IPS-15b (cell line): ENCODE data around the gene PTPRB.
A peak's percentile ranks its signal among the peaks of the same experiment; 100 is the strongest.

Experiments
- H3K27me3 ChIP-seq: one replicate; pipeline ENCODE4 v1.6.1; 2013; ENCODE audit warnings: low read length; ENCODE audit not compliant: control insufficient read depth, insufficient read depth
- H3K36me3 ChIP-seq: one replicate; pipeline ENCODE4 v1.6.1; 2013; ENCODE audit warnings: low read length; ENCODE audit not compliant: control insufficient read depth, insufficient read depth
- H3K4me1 ChIP-seq: one replicate; pipeline ENCODE4 v1.6.1; 2013; ENCODE audit warnings: mild to moderate bottlenecking, low read length; ENCODE audit not compliant: control insufficient read depth, insufficient read depth
- H3K4me3 ChIP-seq: one replicate; pipeline ENCODE4 v1.5.1; 2013; ENCODE audit warnings: low read depth, low read length
- H3K9ac ChIP-seq: one replicate; pipeline ENCODE4 v1.6.1; 2013; ENCODE audit warnings: low read depth, mild to moderate bottlenecking, low read length
- H3K9me3 ChIP-seq: one replicate; pipeline ENCODE4 v1.6.1; 2013; ENCODE audit warnings: mild to moderate bottlenecking, low read length; ENCODE audit not compliant: control insufficient read depth, insufficient read depth

PTPRB gene

DNA sequence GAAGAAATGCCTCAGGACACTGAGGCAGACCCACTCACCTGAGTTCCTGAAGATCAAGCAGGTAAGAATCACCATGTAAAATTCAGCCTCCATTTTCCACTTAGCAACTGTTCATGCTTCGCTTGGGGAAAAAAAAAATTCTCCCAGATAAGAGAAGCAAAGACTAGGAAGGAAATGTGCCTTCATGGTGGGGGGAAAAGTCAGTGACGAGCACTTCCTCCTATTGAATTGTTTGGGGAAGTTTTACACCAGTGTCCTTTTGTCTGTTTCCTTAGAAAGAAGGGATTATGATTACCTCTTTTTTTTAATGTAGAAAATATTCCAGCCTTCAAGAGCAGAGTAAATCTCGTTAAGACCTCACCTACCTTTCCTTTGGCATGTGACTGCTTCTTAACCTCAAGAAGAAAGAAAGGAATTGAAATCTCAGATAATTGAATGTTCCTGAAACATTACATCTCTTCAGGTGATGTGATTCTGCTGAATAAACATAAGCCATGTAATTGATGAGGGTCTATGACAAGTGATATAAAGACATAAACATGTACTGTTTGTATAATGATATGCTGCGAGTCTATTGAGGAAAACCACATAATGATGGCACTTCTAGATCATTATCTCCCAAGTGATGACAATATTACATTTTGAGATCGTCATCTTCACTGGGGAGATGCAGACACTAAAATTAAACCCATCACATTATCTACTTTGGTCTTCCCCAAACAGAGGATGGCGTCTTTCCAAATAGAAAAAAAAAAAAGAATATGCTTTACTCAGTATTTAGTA lies at the start of gene PTPRB:
Gene PTPRB (minus strand): TSS at position 127 of the 783 bp plus-strand sequence. CDS start 34 bp downstream, at position 93.
- no peak within 1 kb of the TSS for H3K4me3 ChIP-seq
- H3K9ac ChIP-seq = no peak within 1 kb of the TSS
- no peaks in the 10 kb centered on the region for H3K27me3 ChIP-seq
- H3K4me1 ChIP-seq = no peaks in the 10 kb centered on the region
- H3K36me3 ChIP-seq = no peaks in the 10 kb centered on the region
- H3K9me3 ChIP-seq = no peaks in the 10 kb centered on the region

DNA sequence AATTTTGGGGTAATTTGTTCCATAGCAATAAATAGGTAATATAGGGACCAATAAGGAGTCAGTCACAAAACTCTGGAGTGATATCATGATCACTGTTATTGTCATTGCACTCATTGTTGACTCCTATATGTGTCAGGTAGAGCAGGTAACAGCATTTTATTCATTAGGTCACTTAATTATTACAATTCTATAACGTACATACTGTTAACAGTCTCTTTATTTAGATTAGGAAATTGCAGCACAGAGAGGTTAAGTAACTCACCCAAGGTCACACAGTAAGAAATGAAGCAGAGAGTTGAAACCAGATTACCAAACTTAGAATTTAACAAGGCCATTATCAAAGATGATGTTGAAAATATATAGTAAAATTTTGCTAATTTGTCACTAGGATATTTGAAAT lies 49.7 kb upstream of the PTPRB start:
- Histone ChIP-seq H3K9ac (no peak overlapping the region), H3K9me3 (no peaks in the 10 kb centered on the region), H3K4me3 (no peak overlapping the region), H3K4me1 (peaks cover 8% of the 10 kb centered on the region), H3K36me3 (no peaks in the 10 kb centered on the region), H3K27me3 (no peaks in the 10 kb centered on the region)

DNA sequence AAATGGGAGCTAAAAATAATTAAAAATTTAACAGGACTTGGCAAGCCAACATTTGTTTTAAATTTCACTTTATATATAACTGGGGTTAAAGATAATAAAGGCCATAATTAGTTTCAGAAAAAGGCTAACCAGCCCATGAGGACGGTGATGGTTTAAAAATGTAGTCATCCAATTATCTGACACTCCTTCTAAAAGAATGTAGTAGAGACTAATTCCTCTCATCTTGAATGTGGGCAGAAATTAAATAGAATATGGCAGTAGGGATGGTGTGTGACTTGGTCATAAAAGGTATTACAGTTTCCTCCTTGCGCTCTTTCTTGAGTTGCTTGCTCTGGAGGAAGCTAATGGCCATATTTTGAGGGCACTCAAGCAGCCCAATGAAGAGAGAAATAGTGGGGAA lies 49.1 kb upstream of the PTPRB start:
- no peaks in the 10 kb centered on the region for H3K27me3 ChIP-seq
- no peaks in the 10 kb centered on the region for H3K36me3 ChIP-seq
- peaks cover 8% of the 10 kb centered on the region for H3K4me1 ChIP-seq
- no peak overlapping the region for H3K4me3 ChIP-seq
- no peak overlapping the region for H3K9ac ChIP-seq
- H3K9me3 ChIP-seq = no peaks in the 10 kb centered on the region

DNA sequence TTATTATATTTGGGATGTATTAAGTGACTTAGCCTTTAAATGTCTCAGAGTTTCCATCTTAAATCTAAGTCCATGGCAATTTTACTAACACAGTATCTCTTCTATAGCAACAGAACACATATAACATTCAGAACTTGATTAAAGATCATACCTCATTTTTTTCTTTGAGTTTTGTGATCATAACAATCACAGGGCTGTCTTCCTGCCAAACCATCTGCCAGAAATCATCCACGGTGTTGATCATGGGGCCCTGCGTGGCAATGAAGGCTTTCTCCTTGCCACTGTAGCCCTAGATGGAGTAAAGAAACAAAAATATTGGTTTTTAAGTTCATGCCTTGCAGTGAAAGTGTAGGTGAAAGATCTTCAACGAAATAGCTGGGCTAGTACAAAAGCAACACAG lies 46.7 kb upstream of the PTPRB start:
- Histone ChIP-seq H3K4me3 (no peak overlapping the region), H3K9me3 (no peaks in the 10 kb centered on the region), H3K4me1 (peaks cover 3% of the 10 kb centered on the region), H3K27me3 (no peaks in the 10 kb centered on the region), H3K9ac (no peak overlapping the region), H3K36me3 (no peaks in the 10 kb centered on the region)

DNA sequence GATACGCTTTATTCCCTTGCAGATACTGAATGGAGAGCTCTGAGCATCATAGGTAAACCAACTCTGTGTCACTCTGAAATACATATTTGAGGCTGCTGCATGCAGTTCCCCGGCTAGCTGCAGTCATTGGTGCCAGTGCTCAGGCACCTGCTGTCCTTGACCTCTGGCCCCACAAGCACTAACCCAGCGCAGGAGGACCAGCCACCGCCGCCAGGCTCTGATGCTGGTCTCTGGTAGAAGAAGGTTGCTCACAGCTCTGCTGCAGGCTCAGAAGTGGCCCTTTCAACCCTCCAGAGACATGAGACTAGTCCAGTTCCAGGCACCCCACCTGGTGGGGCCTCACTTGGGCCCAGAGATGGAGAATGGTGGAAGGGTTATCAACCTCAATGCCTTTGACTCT lies 34.5 kb upstream of the PTPRB start:
- no peak overlapping the region for H3K9ac ChIP-seq

DNA sequence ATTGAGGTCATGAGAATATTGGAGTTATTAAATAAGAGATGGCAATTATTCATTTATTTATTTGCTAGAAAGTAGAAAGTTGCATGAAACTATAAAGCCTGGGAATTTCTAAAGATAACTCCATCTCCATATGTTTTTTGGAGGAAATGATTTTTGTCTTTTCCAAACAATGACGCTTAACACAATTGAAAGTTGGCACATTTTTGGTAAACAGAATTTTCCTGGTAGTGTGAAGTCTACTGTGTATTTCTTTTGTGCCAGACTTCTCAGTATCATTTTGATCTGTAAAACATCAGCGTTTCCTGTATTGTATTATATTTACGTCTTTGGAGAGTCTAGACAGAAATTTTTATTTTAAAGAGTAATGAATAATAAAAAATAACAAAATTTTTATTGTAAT lies 33.7 kb upstream of the PTPRB start:
- no peaks in the 10 kb centered on the region for H3K27me3 ChIP-seq
- H3K4me3 ChIP-seq = no peak overlapping the region
- no peaks in the 10 kb centered on the region for H3K36me3 ChIP-seq
- H3K9me3 ChIP-seq = no peaks in the 10 kb centered on the region
- no peak overlapping the region for H3K9ac ChIP-seq
- H3K4me1 ChIP-seq = no peaks in the 10 kb centered on the region

More for the DNA sequence above, 34.5 kb upstream of the PTPRB start:
- H3K9me3 ChIP-seq = no peaks in the 10 kb centered on the region
- H3K4me1 ChIP-seq = no peaks in the 10 kb centered on the region
- H3K4me3 ChIP-seq = no peak overlapping the region
- no peaks in the 10 kb centered on the region for H3K36me3 ChIP-seq
- no peaks in the 10 kb centered on the region for H3K27me3 ChIP-seq

DNA sequence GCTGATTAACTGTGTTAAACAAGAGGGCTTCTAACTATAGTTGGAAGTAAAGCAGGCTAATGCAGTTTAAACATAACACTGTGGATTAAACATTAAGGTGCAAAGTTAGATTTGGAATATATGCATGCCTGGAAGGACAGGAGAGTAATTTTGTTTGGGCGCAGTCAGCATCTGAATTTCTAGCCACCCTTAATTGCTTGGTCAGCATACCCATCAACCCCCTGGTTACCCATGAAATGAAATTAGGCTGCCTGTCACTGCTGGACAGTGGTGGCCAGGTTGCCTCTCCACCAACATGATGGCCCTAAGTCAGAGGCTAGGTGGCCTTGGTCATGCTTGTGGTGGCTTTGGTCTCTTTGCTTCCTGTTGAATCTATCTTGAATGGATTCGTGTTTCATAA lies 30.0 kb upstream of the PTPRB start:
- no peaks in the 10 kb centered on the region for H3K9me3 ChIP-seq
- peaks cover 6% of the 10 kb centered on the region for H3K4me1 ChIP-seq
- H3K4me3 ChIP-seq = no peak overlapping the region
- H3K27me3 ChIP-seq = no peaks in the 10 kb centered on the region
- no peaks in the 10 kb centered on the region for H3K36me3 ChIP-seq
- no peak overlapping the region for H3K9ac ChIP-seq

DNA sequence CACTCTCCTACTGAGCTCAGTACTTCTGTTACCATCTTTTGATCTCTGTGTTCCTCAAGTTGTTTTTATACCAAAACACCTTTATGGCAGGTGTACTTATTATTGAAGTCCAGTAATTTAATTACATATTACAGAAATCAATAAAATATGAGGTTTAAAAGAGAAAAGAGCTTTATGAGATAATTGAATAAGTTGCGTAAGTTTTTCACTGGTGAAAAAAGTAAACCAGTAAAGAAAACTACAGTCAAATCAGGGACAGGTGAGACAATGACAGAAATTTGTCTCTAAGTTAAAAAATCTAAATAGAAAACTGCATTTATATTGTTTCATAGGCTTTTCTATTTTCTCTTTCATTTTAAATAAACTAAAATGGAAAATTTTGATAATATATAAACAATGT lies 29.1 kb upstream of the PTPRB start:
- H3K36me3 ChIP-seq = no peaks in the 10 kb centered on the region
- no peak overlapping the region for H3K4me3 ChIP-seq
- no peaks in the 10 kb centered on the region for H3K9me3 ChIP-seq
- H3K27me3 ChIP-seq = no peaks in the 10 kb centered on the region
- no peak overlapping the region for H3K9ac ChIP-seq
- peaks cover 10% of the 10 kb centered on the region for H3K4me1 ChIP-seq

DNA sequence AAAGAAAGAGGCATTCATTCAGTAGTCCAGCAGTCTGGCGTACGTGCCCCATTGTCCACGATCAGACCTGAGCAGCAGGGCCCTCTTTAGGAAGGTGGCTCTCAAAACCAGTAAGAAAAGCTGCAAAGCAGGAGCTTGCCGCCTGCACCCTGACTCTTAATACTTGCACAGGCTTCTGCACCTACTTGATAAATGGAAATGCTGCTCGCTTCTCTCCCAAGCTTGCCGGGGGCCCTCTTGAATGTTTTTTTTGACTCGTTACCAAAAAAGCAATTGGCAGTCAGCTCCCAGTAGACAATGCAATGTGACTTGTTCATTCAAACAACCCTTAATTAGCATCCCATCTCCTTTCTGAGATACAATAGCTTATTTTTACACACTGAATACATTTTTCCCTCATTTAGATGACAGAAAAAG lies 27.2 kb upstream of the PTPRB start:
- Histone ChIP-seq H3K9me3 (no peaks in the 10 kb centered on the region), H3K36me3 (no peaks in the 10 kb centered on the region), H3K4me3 (peak overlapping the region; percentile 19), H3K9ac (no peak overlapping the region), H3K27me3 (no peaks in the 10 kb centered on the region), H3K4me1 (peaks cover 10% of the 10 kb centered on the region)

DNA sequence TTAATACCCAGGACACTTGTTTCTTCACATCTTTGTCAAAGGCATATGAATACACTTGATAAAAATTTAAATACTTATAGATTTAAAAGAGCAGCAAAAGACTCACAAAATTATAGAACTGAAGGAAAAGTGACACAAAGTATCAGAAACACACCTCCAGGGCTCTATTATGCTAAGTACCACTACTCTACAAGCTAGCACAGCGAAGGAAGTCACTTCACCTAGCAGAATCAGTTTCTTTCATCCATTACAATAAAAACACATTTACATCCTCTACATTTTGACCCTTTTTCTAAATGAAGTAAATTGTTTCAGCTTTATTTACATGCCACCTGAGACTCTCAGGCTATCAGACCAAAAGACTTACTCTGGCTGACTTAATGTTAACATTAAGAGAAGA lies 26.6 kb upstream of the PTPRB start:
- Histone ChIP-seq H3K4me3 (peak overlapping the region; percentile 19), H3K36me3 (no peaks in the 10 kb centered on the region), H3K9me3 (no peaks in the 10 kb centered on the region), H3K4me1 (peaks cover 10% of the 10 kb centered on the region), H3K27me3 (no peaks in the 10 kb centered on the region), H3K9ac (no peak overlapping the region)

DNA sequence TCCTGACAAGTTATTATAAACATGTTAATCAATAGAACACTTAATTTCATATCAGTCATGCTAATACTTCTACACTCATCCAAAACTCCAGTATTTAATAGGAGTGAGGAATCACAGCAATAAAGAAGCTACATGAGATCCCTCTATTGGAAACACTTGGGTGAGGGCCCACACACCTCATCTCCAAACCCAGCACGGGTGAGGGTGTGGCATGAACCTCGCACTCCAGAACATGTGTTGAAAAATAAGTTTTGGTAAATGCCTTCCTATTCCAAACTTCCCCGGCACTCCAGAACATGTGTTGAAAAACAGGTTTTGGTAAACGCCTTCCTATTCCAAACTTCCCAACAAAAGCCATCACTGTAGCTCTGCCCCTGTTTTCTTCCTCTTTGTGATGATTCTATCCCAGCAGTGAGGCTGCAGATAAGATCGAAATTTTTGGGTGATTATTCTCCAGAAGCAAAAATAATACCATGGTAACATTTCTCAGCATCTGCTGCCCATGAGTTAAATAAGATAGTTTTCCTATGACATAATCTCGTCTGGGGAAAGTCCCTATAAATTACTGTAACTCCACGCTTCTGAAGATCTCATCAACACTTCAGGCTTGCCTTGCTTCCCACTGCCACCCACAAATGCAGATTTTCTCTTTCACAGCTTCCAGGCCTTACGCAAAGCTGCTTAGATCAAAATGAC lies 24.4 kb upstream of the PTPRB start:
- Histone ChIP-seq H3K4me3 (no peak overlapping the region), H3K4me1 (peaks cover 10% of the 10 kb centered on the region), H3K36me3 (no peaks in the 10 kb centered on the region), H3K9ac (no peak overlapping the region), H3K9me3 (no peaks in the 10 kb centered on the region), H3K27me3 (no peaks in the 10 kb centered on the region)

DNA sequence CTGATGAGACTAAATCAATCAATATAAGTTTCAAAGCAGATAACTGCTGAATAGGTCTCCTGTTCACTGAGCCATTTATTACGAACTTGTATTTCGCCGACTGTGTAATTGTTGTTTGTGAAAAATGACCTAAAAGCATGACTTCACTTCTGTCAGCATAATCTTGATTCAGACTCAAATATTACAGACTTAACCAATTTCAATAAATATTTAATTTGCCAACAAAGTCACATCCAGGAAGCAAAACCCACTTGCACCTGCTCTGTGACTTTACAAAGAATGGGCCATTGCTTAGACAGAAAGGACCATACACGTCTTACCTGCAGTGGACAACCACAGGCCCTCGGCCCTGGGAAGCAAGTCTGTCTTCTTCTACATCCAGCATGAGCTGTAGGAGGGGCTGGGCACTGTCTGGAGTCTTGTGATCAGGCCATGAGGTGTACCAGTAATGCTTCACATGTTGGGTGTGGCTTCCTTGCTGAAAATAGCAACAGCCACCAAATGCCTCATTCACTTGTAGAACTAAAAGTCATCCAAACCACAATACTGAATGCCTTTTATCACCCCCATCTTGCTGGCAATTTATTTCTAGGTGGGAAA lies 23.5 kb upstream of the PTPRB start:
- H3K9ac ChIP-seq = no peak overlapping the region
- no peaks in the 10 kb centered on the region for H3K9me3 ChIP-seq
- H3K27me3 ChIP-seq = no peaks in the 10 kb centered on the region
- peaks cover 10% of the 10 kb centered on the region for H3K4me1 ChIP-seq
- no peaks in the 10 kb centered on the region for H3K36me3 ChIP-seq
- H3K4me3 ChIP-seq = no peak overlapping the region
